Measurements from ENCODE around the gene RAB11FIP4.

Gene RAB11FIP4

GRCh38 chr17:31511195-31511578, 119.7 kb downstream of the RAB11FIP4 start:
- Histone ChIP-seq H3K36me3 (ENCODE audit: control insufficient read depth, low read length) (no peaks in the 10 kb centered on the region), H3K27ac (ENCODE audit: low read depth, low read length) (no peak overlapping the region), H3F3A (ENCODE audit: control insufficient read depth, insufficient read depth) (no peaks in the 10 kb centered on the region), H3K4me3 (ENCODE audit: low read length) (no peak overlapping the region), H3K9me2 (replicated peaks; ENCODE audit: control insufficient read depth, low read length) (no peaks in the 10 kb centered on the region), H4K20me1 (ENCODE audit: control insufficient read depth, insufficient read depth, low read depth, low read length) (peaks cover 2% of the 10 kb centered on the region; the same call in 1 of the 2 replicates), H3K79me2 (ENCODE audit: control insufficient read depth, low read length) (peaks cover 43% of the 10 kb centered on the region), H3K4me1 (ENCODE audit: control insufficient read depth, low read length) (peaks cover 32% of the 10 kb centered on the region), H3K27me3 (ENCODE audit: control insufficient read depth, low read length) (no peaks in the 10 kb centered on the region), H3K4me2 (ENCODE audit: low read length) (no peak overlapping the region), H3K9me3 (ENCODE audit: control insufficient read depth, insufficient read depth, low read length) (no peaks in the 10 kb centered on the region)
- no peak for TF ChIP-seq EZH2phosphoT487 (IDR thresholded peaks at IDR 0.05; ENCODE audit: borderline replicate concordance, low read length)
- TF ChIP-seq, protein P1, sequence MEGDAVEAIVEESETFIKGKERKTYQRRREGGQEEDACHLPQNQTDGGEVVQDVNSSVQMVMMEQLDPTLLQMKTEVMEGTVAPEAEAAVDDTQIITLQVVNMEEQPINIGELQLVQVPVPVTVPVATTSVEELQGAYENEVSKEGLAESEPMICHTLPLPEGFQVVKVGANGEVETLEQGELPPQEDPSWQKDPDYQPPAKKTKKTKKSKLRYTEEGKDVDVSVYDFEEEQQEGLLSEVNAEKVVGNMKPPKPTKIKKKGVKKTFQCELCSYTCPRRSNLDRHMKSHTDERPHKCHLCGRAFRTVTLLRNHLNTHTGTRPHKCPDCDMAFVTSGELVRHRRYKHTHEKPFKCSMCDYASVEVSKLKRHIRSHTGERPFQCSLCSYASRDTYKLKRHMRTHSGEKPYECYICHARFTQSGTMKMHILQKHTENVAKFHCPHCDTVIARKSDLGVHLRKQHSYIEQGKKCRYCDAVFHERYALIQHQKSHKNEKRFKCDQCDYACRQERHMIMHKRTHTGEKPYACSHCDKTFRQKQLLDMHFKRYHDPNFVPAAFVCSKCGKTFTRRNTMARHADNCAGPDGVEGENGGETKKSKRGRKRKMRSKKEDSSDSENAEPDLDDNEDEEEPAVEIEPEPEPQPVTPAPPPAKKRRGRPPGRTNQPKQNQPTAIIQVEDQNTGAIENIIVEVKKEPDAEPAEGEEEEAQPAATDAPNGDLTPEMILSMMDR (IDR thresholded peaks at IDR 0.05; ENCODE audit: low read depth, low read length, poor library complexity, severe bottlenecking): no peak

- H3K9me3 ChIP-seq (ENCODE audit: control insufficient read depth, insufficient read depth, low read length): no peaks in the 10 kb centered on the region
- no peak overlapping the region for H3K4me3 ChIP-seq (ENCODE audit: low read length)
- no peaks in the 10 kb centered on the region for H3K27me3 ChIP-seq (ENCODE audit: control insufficient read depth, low read length)
- no peaks in the 10 kb centered on the region for H3K9me2 ChIP-seq (replicated peaks; ENCODE audit: control insufficient read depth, low read length)
- TF ChIP-seq EZH2phosphoT487 (IDR thresholded peaks at IDR 0.05; ENCODE audit: borderline replicate concordance, low read length): no peak
- TF ChIP-seq, protein P1 (IDR thresholded peaks at IDR 0.05; ENCODE audit: low read depth, low read length, poor library complexity, severe bottlenecking): no peak
- H3K36me3 ChIP-seq (ENCODE audit: control insufficient read depth, low read length): no peaks in the 10 kb centered on the region
- peaks cover 39% of the 10 kb centered on the region for H3K79me2 ChIP-seq (ENCODE audit: control insufficient read depth, low read length)
- peaks cover 2% of the 10 kb centered on the region; the same call in 1 of the 2 replicates for H4K20me1 ChIP-seq (ENCODE audit: control insufficient read depth, insufficient read depth, low read depth, low read length)
- no peak overlapping the region for H3K27ac ChIP-seq (ENCODE audit: low read depth, low read length)
- H3K4me1 ChIP-seq (ENCODE audit: control insufficient read depth, low read length): peaks cover 30% of the 10 kb centered on the region
- no peak overlapping the region for H3K4me2 ChIP-seq (ENCODE audit: low read length)
- H3F3A ChIP-seq (ENCODE audit: control insufficient read depth, insufficient read depth): no peaks in the 10 kb centered on the region
These were observed 120.1 kb downstream of the RAB11FIP4 start for GRCh38 chr17:31511580-31511979.

- no peaks in the 10 kb centered on the region for H3K9me2 ChIP-seq (replicated peaks; ENCODE audit: control insufficient read depth, low read length)
- peaks cover 28% of the 10 kb centered on the region for H3K4me1 ChIP-seq (ENCODE audit: control insufficient read depth, low read length)
- H3K27ac ChIP-seq (ENCODE audit: low read depth, low read length): no peak overlapping the region
- H3K79me2 ChIP-seq (ENCODE audit: control insufficient read depth, low read length): peaks cover 36% of the 10 kb centered on the region
- H4K20me1 ChIP-seq (ENCODE audit: control insufficient read depth, insufficient read depth, low read depth, low read length): peaks cover 2% of the 10 kb centered on the region; the same call in 1 of the 2 replicates
- H3K9me3 ChIP-seq (ENCODE audit: control insufficient read depth, insufficient read depth, low read length): no peaks in the 10 kb centered on the region
- no peak overlapping the region for H3K4me3 ChIP-seq (ENCODE audit: low read length)
- TF ChIP-seq, protein P1 (IDR thresholded peaks at IDR 0.05; ENCODE audit: low read depth, low read length, poor library complexity, severe bottlenecking): no peak
- no peak for TF ChIP-seq EZH2phosphoT487 (IDR thresholded peaks at IDR 0.05; ENCODE audit: borderline replicate concordance, low read length)
- H3F3A ChIP-seq (ENCODE audit: control insufficient read depth, insufficient read depth): no peaks in the 10 kb centered on the region
- H3K4me2 ChIP-seq (ENCODE audit: low read length): no peak overlapping the region
- no peaks in the 10 kb centered on the region for H3K27me3 ChIP-seq (ENCODE audit: control insufficient read depth, low read length)
- H3K36me3 ChIP-seq (ENCODE audit: control insufficient read depth, low read length): no peaks in the 10 kb centered on the region
These were observed 120.7 kb downstream of the RAB11FIP4 start for GRCh38 chr17:31512104-31512740.
